ENCODE data around the gene XYLT1.
A peak's percentile ranks its signal among the peaks of the same experiment; 100 is the strongest.
"Not testable (repeated sequence)": the region's sequence is repeated elsewhere in the genome, so short reads cannot be mapped to it uniquely, and the experiment has no call there.

The XYLT1 gene

DNA sequence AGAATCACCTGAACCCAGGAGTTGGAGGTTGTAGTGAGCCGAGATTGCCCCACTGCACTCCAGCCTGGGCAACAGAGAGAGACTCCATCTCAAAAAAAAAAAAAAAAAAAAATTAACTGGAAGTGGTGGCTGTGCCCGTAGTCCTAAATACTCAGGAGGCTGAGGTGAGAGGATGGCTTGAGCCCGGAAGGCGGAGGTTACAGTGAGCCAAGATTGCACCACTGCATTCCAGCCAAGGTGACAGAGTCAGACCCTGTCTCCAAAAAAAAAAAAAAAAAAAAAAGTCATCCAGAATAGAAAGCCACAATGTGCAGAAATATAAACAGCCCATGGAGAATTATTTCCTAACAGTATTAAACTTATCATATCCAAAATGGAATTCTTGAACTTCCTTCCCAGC, 11.6 kb upstream of the XYLT1 start:
- not testable (repeated sequence) for DNase-seq

DNA sequence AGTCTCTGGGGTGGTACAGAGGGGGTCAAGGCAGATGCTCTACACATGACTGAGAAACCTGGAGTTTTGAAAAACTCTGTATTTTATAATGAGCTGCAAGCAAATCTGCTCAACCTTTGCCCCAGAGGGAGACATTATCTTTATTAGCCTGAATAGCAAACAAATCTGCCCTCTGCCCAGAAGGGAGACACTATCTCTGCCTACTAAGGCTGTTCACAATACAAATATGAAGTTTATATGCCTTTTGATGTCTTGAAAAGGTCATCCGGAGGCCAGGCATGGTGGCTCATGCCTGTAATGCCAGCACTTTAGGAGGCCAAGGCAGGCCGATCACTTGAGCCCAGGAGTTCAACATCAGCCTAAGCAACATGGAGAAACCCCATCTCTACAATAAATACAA, 11.0 kb upstream of the XYLT1 start:
- DNase-seq: no peak

DNA sequence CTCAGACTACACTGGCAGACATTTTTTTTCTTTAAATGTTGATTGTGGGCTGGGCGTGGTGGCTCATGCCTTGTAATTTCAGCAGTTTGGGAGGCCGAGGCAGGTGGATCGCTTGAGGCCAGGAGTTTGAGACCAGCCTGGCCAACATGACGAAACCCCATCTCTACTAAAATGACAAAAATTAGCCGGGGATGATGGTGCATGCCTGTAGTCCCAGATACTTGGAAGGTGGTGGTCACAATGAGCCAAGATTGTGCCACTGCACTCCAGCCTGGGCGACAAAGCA, 6.4 kb upstream of the XYLT1 start:
- not testable (repeated sequence) for DNase-seq

DNA sequence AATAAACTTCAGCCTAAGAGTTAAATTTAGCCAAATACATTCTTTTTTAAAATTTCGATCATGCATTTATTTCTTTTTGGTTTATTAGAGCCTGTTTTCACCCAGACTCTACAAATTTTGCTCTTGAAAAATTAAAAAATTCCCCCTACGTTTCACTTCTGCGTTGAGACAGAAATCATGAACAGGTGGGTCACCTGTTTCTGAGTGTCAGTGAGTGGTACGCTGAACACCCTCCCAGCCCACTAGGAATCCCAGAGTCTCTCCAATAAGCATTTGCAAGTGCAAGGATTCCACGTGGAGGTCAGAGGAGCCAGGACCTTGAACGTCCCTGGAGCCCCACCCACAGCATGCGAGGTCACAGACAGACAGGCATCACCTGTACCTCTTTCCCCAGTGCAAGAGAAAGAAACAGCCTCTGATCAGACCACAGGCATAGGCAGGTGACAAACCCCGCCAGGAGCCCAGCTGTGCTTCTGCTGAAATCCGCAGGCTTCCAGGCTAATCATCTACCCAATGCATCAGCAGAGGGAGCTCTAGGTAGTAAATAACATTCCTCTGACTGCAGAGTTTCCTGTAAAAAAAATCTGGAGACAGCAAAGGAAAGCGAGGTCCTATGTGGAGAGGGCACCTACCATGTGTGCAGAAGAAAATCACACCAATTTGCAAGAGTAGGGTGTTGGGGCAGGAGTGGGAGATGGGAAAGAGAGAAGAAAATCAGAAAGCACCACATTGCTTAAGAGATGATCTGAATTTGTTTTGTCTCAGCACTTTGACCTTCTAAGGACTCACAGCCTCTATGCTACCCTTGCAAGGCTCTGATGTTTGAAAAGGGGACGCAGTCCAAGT, 5.9 kb upstream of the XYLT1 start:
- DNase-seq: peak; percentile 33

DNA sequence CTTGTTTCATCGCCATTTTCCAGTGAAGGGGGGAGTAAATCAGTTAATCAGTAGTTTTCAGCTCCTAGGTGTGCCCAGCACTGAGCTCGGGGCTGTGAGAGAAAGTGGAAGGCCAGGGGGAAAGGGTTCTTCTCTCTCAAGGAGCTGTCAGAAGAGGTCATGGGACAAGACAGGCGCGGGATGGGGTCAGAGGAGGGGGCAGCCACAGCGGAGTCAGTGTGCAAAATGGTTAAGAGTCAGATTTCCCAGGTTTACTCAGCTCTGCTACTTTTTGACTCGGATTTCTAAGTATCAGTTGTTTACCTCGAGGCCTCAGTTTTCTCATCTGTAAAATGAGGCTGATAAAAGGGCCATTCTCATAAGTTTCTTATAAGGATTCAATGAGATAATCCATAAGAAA, 4.3 kb upstream of the XYLT1 start:
- no peak for DNase-seq

DNA sequence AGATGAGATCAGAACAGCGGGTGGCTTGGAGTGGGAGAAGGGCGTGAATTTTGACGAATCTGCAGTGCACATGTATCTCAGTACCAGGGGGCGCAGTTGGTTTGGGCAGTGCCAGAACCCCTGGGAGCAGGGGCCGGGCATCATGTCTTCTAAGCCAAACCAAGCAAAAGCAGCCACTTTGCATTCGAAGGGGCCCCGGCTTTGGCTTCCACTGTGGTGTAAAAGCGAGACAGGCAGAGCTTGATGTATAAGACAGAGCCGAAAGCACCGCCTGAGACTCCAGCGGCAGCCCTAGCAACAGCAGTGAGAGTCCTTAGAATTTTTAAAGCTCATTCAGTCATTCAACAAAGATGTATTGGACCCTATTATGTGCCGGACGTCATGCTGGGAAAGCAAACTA, 3.8 kb upstream of the XYLT1 start:
- DNase-seq: no peak

DNA sequence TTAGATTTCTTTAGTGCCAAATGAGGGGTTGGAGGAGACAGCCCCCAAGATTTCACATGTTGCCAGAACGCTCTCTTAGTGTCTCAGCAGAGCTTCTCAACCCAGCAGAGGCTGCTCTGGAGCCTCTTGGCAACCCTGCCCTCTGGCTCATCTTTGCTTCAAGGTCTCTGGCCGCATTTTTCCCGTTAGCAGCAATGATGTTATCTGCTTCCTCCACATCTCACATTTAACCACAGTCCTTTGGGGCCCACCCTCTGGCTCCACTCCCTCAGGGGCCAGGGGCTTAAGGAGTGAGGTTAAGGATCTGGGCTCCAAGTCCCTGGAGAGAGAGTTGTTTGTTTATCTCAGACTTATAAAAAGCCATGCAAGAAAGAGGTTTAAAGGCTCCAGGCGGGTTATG, 3.3 kb upstream of the XYLT1 start:
- no peak for DNase-seq

DNA sequence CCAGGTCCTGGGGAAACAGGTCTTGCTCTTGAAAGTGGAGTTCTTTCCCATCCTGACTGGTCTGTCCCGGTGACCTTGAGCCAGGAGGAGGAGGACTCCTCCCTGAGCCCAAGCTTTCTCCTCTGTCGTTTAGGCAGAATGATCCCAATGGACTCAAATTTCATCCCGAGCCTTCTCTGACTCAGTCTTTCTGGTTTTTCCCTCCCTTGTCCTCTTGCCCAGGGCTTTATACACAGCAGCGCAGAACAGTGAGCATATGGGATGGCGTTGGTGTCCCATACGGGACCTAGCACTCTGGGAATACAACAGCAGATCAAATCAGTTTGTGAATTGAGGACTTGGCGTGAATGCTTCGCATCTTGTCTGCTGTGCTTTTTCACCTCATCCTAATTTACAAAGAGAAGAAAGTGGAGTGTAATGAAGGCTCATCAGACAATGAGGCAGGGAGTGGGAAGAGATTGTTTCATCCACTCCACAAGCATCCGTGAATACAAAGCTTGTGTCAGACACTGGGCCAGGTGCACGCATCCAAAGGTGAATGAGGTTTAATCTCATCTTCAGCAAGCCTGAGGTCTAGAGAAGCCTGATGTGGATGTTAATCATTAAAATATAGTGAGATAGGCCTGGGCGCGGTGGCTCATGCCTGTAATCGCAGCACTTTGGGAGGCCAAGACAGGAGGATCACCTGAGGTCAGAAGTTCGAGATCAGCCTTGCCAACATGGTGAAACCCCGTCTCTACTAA, 1.1 kb upstream of the XYLT1 start:
- no peak for DNase-seq

DNA sequence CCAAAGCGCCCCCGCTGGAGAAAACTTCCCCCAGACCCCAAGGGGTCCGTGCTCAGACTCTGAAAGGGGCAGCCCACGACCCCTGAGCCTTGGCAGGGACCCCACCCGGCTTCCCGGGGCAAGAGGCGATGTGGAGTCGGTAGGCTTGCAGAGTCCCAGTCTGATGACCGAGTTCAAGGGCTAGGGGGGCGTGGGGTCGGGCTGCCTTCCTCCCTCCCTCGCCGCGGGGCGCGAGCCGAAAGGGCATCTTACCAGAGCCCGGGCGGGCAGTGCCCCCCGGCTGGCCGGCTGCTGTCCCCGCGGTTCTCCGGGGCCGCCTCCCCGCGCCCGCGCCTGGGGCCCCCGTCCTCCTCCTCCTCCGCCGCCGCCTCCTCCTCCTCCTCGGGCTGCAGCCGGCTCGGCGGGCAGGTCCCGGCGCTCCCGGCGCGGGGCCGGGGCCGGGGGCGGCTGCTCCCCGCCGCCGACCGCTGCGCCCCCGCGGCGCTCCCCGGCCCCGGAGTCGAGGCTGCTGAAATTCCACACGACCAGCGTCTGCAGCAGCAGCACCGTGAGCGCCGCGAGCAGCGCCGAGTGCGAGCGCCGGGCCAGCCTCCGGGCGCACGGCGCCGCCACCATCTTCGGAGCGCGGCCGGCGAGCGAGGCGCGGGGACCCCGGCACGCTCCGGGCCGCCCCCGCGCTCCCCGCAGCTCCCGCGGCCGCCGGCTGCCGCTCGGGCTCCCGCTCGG, 415 bp downstream of the XYLT1 start:
- no peak for DNase-seq

DNA sequence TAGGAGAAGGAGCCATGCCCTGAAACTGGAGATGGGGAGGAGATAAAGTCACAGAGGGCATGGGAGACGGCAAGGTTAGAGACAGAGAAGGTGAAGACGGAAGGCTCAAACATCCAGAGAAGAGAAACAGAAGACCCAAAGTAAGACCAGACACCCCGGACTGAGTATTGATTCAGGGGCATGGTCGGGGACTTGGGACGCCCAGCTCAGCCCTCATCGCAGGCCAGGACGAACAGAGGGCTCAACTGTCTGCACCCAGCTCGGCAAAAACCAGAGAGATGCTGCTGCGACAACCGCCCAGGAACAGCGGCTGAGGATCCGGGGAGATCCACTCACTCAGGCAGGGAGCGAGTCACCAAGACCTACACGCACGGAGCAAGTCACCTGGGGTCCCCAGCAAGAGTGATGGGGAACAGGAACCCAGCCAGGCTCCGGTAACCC, 999 bp downstream of the XYLT1 start:
- DNase-seq: no peak

DNA sequence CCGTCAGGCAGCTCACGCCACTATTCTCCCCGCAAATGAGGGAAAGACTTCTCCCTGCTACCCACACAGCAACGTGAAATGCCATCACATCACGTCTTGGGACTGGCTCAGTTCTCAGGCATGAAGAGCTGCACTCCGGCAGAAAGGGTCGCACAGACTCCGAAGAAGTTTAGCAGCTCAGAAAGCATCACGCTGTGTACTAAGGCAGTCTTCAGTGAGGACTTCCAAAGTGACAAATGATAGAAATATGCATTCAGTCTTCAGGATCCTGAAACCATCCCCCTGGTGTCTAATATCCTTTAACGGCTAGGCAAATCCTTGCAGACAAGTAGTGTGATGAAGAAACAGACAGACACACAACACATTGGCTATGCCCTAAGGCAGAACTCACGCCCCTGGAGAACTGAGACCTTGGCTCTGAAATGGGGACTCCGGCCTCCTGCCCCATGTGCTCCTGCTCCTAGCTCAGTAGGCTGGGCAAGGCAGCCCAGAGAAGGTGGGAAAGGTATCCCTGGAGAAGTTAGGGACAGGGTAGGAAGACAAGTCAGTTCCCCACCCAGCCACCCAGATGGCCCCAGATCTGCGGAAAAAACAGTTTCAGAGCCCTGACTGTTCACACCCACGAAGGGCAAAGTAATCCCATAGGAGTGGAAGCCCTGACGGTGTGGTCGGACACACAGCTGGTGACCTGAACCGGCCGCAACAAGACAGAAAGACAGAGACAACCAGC, 1.6 kb downstream of the XYLT1 start:
- no peak for DNase-seq

DNA sequence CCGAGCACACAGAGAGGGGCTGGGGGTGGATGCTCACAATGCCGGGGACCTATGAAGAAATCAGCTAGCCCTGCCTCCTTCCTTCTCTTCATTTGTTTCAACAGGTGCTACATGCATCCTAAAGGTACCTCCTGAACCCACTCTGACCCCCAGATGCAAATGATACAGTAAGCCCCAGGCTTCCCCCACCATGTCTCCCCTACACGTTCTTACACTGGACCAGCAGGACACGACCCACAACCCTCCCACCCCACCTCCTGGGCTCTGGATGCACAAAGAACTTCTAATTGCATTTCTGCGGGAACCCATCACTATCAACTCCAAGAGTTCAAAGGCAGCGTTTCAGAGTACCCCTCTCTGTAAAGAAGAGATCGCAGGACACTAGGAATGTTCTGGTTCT, 2.1 kb downstream of the XYLT1 start:
- DNase-seq: no peak

DNA sequence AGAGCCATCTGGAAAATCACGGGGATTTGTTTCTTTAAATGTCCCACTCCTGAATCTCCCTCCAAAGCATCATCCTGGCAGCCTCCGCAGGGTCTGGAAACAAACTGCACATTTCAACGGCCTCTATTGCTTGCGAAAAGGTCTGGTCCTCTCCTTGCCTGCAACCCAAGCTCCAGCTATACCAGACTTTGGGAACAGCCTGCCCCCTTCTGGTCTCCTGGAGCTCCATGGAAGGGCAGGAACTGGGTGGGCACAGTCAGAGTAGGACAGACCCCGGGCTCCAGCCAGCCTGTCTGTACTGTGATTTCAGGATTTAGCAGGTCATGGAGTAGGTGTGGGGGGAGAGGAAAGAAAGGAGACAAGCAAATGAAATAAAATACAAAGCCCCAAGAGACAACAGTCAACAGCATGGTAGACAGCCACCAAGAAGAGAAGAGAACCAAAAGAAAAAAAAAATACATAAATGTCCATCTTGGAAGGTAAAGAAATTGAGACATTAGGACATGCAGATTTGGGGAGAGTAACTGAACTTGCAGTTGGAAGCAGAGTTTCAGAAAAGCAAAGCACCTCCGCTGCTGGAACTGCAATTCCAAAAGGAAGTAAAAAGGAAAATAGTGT, 2.7 kb downstream of the XYLT1 start:
- DNase-seq: peak; percentile 11

DNA sequence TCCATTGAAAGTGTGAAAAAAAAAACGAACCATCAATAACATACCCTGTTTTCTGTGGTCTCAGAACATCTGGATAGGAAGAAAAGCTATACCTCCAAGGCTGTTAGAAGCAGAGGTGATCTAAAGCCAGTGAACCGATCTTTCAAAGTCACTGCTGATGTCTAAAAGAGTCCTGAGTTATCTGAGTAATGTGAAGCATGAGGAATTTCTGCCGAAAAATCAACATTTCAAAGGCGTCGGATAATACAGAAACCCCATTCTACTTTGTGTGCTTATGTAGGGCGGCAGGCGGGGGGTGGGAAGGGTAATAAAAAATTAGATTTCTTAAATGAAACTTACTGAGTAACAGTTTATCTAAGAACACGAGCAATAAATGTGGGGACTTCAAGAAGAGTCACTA, 3.9 kb downstream of the XYLT1 start:
- DNase-seq: no peak

DNA sequence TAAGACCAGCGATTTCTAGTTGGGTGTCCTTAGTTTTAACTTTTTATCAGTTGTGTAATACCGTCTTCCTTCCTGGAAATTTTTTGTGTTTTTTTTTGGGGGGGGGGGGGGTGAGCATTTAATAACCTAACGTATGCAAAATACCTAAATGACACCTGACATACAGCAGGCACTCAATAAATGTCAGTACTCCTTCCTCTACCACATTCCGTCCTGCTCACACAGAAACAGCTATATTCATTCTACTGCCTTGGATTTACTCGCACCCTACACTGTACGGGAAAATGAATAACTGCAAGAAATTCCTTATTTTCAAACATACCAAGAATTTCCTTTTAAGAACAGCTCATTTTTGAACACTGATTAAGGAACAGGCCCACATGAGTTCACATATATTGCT, 5.3 kb downstream of the XYLT1 start:
- no peak for DNase-seq

DNA sequence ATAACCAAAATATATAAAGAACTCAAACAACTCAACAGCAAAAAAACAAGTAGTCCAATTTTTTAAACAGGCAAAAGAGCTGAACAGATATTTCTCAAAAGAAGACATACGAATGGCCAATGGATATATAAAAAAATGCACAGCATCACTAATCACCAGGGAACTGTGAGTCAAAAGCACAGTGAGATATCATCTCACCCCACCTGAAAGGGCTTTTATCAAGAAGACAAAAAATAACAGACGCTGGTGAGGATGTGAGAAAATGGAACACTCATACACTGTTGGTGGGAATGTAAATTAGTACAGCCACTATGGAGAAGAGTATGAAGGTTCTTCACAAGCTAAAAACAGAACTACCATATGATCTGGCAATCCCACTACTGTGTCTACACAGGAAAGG, 7.4 kb downstream of the XYLT1 start:
- no peak for DNase-seq

DNA sequence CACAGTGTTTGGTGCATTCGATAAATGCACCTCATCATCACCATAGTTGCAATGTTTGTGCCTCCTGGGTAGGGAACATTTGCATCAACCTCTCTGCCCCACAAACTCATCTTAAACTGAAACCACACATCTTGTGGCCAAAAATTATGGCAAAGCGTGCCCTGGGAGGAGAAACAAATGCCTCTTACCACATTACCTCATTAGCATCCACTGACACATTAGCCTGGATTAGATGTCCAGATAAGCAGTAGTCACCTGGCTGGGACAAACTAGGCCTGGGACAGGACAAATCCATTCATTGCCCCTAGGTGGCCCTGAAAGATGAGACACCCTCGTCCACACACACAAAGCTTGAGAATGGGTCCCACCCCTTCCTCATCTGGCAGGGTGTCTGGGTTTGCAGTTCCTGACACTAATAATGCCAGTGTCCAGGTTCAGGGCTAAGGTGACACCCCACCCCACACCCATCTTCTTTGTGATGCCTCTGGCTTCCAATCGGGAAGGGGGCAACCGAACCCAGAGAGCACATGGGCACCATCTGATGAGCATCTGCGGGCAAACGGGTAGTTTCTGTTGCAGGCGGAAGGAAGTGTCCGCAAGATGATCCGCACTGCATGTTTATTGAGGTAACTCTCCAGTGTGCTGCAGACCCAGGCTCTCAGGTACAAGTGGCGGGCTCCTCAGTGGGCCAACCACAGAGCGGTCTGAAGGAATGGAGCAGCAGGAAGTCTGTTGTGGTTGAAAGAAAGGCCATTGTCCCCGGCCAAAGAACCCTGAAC, 8.6 kb downstream of the XYLT1 start:
- no peak for DNase-seq

DNA sequence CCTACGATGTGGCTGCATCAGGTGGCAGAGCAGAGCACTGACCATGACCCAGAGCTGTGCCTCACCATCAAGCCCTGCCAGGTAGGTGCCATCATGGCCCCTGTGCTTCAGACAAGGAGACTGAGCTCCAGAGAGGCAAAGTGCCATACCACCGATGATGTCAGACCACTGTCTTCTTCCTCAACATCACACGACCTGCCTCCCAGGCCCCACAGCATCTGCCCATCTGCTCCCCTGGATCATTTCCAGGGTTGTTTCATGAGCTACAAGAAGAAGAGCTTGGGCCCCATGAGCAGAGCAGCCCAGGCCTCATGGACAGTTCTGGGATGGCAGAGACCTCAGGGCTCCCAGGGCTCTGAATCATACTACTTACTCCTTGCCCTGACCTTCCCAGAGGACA, 9.9 kb downstream of the XYLT1 start:
- DNase-seq: no peak

DNA sequence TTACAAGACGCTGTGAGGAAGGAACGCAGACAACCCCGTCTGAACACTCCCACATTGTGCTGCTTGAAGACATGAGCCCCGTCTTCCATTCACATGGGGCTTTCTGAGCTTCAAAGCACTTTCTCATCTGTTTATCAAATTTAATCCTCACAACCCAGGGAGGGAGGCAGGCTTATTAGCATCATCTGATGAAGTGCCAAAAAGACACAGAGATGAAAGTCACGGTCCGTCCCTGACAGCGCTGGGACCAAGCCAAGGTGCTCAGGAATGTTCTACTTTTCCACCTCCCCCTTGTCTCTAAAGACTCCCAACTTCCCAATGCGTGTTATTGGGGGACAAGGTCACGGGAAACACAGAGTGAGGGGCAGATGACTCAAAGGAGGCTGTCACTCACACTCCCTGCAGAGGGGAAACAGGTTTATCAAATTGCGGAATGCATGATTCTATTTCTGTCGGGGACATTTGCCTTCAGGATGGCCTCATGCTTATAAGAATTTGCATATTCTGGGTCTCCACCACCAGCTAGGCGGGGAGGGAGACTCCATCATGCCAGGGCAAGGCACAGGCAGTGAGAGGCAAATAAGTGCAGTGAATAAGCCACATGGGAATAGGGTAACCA, 10.7 kb downstream of the XYLT1 start:
- DNase-seq: no peak

DNA sequence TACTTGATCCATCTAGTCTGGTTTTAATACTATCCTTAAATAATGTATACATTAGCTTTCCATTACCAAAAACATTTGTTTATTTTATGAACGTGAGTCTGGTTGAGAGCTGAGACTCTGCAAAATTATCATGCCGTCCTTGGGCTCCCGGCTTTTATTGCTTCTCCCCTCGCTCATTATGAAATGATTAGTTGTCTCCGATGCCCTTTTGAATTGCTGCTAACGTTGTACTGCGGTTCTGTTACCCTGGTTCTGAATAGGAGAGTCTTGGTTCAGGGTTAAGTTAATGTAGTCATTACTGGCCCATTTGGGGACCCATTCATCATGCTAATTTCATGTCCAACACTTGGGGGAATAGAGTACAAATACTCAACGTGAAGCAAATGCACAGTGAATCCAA, 12.8 kb downstream of the XYLT1 start:
- DNase-seq: no peak

DNA sequence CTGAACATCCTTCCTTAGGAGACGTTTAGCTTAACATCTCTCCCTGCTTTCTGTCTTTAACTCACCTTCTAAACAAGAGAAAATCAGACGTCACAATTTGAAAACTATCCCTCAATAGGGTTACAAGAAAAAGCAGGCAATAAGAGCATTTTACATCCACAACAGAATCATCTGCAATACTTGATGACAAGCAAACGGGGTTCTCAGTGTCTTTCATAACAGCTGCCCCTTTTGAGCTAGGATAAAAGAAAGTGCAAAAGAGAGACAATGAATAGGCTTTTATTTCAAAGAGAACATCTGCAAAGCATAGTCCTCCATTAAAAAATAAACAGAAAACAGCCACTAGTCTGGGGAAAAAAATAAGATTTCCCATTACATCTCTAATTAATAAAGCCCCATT, 13.2 kb downstream of the XYLT1 start:
- no peak for DNase-seq
